Mucosa of rectum (tissue), 2 donors: ENCODE measurements around the gene TFDP1.

Experiments used
- H3K27ac ChIP-seq, 2 donors: one replicate each; pipeline ENCODE4 v1.7.0; 2013; ENCODE audit warnings: inconsistent platforms in 2 of 2, low read depth in 2 of 2, low read length in 2 of 2
- H3K27me3 ChIP-seq, 2 donors: one replicate each; pipeline ENCODE4 v1.7.0; 2013; ENCODE audit warnings: low read length in 2 of 2; ENCODE audit not compliant: control insufficient read depth in 2 of 2, insufficient read depth in 2 of 2
- H3K36me3 ChIP-seq, 2 donors: one replicate each; pipeline ENCODE4 v1.7.0; 2013; ENCODE audit warnings: low read length in 2 of 2; ENCODE audit not compliant: control insufficient read depth in 2 of 2, insufficient read depth in 2 of 2
- H3K4me1 ChIP-seq, 2 donors: one replicate each; pipeline ENCODE4 v1.7.0; 2013; ENCODE audit warnings: low read length in 2 of 2, mild to moderate bottlenecking in 1 of 2; ENCODE audit not compliant: control insufficient read depth in 2 of 2, insufficient read depth in 2 of 2
- H3K4me3 ChIP-seq, 2 donors: one replicate each; pipeline ENCODE4 v1.7.0; 2013; ENCODE audit warnings: low read length in 2 of 2
- H3K9ac ChIP-seq, 2 donors: one replicate each; pipeline ENCODE4 v1.7.0; 2013; ENCODE audit warnings: low read length in 2 of 2, low read depth in 1 of 2, mild to moderate bottlenecking in 1 of 2
- H3K9me3 ChIP-seq, 2 donors: one replicate each; pipeline ENCODE4 v1.7.0; 2013; ENCODE audit warnings: low read length in 2 of 2; ENCODE audit not compliant: control insufficient read depth in 2 of 2
- donor health status: healthy.
- donor health status: Normal muscosa, but diverticular disease.

Gene TFDP1

GRCh38 chr13:113542751-113543424 lies 41.7 kb upstream of the TFDP1 start:
- no peak overlapping the region for H3K4me3 ChIP-seq
- no peak overlapping the region for H3K9ac ChIP-seq
- peaks cover 11 to 15% of the 10 kb centered on the region in 2 donors for H3K36me3 ChIP-seq
- H3K9me3 ChIP-seq = no peaks in the 10 kb centered on the region
- no peaks in the 10 kb centered on the region for H3K27me3 ChIP-seq
- H3K27ac ChIP-seq = no peak overlapping the region
- H3K4me1 ChIP-seq = no peaks in the 10 kb centered on the region

GRCh38 chr13:113544071-113544891 lies 40.3 kb upstream of the TFDP1 start:
- Histone ChIP-seq H3K27ac (no peak overlapping the region), H3K4me1 (no peaks in the 10 kb centered on the region), H3K27me3 (no peaks in the 10 kb centered on the region), H3K9me3 (no peaks in the 10 kb centered on the region), H3K4me3 (no peak overlapping the region), H3K36me3 (peaks cover 9 to 13% of the 10 kb centered on the region in 2 donors), H3K9ac (no peak overlapping the region)

- Histone ChIP-seq H3K4me1 (no peaks in the 10 kb centered on the region), H3K9ac (no peak overlapping the region), H3K4me3 (no peak overlapping the region), H3K27me3 (no peaks in the 10 kb centered on the region), H3K9me3 (no peaks in the 10 kb centered on the region), H3K27ac (no peak overlapping the region), H3K36me3 (peaks cover 9 to 12% of the 10 kb centered on the region in 2 donors)
These were observed 39.7 kb upstream of the TFDP1 start for GRCh38 chr13:113544896-113545295.

DNA sequence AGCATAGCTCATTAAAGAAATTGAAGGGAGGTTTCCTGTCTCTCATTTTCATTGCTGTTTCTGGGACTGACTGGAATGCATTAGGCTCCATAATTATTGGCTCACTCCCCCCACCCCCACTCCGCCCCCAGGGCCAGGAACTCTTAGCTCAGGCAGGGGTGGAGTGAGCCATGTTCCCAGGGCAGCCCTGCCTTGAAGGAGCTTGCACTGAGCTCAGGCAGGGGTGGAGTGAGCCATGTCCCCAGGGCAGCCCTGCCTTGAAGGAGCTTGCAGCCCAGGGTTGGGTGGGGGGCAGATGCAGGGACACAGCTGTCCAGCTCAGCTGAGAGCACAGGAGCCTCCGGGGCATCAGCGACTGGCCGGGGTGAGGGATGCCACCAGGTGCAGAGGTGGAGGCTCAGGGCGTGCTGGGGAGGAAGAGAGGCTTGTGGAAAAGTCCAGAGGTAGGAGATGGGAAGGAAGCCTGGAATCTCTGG lies 39.1 kb upstream of the TFDP1 start:
- Histone ChIP-seq H3K27ac (no peak overlapping the region), H3K4me3 (no peak overlapping the region), H3K9ac (no peak overlapping the region), H3K9me3 (no peaks in the 10 kb centered on the region), H3K27me3 (no peaks in the 10 kb centered on the region), H3K4me1 (no peaks in the 10 kb centered on the region), H3K36me3 (peaks cover 13 to 15% of the 10 kb centered on the region in 2 donors)

DNA sequence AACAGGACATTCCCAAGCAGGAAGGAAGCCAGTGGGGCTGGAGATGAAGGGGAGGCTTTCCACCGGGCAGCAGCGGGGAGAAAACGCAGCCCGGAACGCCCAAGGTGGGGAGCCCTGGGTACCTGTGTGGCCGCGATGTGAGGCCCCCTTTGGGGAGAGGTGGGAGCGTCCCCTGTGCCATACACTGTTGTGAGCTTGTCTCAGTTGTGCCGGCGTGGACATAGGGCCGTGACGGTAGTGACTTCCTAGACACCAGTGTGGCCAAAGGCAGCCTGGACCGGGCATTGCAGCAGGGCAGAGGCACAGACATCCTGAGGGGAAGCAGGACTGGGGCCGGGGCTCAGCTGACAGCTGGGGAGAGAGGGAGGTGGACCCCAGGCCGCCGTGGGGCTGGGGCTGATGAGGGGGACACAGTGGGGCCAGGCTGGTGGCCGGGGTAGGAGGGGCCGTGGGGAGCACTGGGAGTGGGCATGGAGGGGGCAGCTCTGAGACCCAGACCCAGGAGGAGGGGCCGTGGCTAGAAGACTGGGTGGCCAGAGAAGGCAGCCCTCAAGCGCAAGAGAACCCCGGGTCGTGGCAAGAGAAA lies 38.5 kb upstream of the TFDP1 start:
- peaks cover 15 to 16% of the 10 kb centered on the region in 2 donors for H3K36me3 ChIP-seq
- H3K9me3 ChIP-seq = no peaks in the 10 kb centered on the region
- no peak overlapping the region for H3K9ac ChIP-seq
- H3K4me3 ChIP-seq = no peak overlapping the region
- no peaks in the 10 kb centered on the region for H3K4me1 ChIP-seq
- H3K27ac ChIP-seq = no peak overlapping the region
- H3K27me3 ChIP-seq = no peaks in the 10 kb centered on the region

GRCh38 chr13:113546571-113547237 lies 37.8 kb upstream of the TFDP1 start:
- Histone ChIP-seq H3K9ac (no peak overlapping the region), H3K4me3 (no peak overlapping the region), H3K27ac (no peak overlapping the region), H3K27me3 (no peaks in the 10 kb centered on the region), H3K4me1 (no peaks in the 10 kb centered on the region), H3K9me3 (no peaks in the 10 kb centered on the region), H3K36me3 (peaks cover 15% of the 10 kb centered on the region in 2 donors)

- Histone ChIP-seq H3K9ac (no peak overlapping the region), H3K36me3 (peaks cover 19 to 21% of the 10 kb centered on the region in 2 donors), H3K27ac (no peak overlapping the region), H3K27me3 (no peaks in the 10 kb centered on the region), H3K4me3 (no peak overlapping the region), H3K9me3 (no peaks in the 10 kb centered on the region), H3K4me1 (no peaks in the 10 kb centered on the region)
These were observed 37.1 kb upstream of the TFDP1 start for GRCh38 chr13:113547238-113547971.

- Histone ChIP-seq H3K27ac (no peak overlapping the region), H3K4me1 (no peaks in the 10 kb centered on the region), H3K36me3 (peaks cover 20 to 21% of the 10 kb centered on the region in 2 donors), H3K9me3 (no peaks in the 10 kb centered on the region), H3K27me3 (no peaks in the 10 kb centered on the region), H3K9ac (no peak overlapping the region), H3K4me3 (no peak overlapping the region)
These were observed 36.3 kb upstream of the TFDP1 start for GRCh38 chr13:113548171-113548641.

GRCh38 chr13:113548778-113549621 lies 35.6 kb upstream of the TFDP1 start:
- peaks cover 21 to 24% of the 10 kb centered on the region in 2 donors for H3K36me3 ChIP-seq
- no peaks in the 10 kb centered on the region for H3K9me3 ChIP-seq
- no peak overlapping the region for H3K27ac ChIP-seq
- no peak overlapping the region for H3K4me3 ChIP-seq
- no peaks in the 10 kb centered on the region for H3K4me1 ChIP-seq
- no peak overlapping the region for H3K9ac ChIP-seq
- no peaks in the 10 kb centered on the region for H3K27me3 ChIP-seq
